HG03103 (cell line): ENCODE data around the gene SPESP1.

Experiments
- ATAC-seq: cut with Tn5 transposase; IDR thresholded peaks from one replicate; pipeline ENCODE4 v1.9.1; 2021; ENCODE audit warnings: low read depth; ENCODE audit not compliant: unreplicated experiment

SPESP1 gene

DNA sequence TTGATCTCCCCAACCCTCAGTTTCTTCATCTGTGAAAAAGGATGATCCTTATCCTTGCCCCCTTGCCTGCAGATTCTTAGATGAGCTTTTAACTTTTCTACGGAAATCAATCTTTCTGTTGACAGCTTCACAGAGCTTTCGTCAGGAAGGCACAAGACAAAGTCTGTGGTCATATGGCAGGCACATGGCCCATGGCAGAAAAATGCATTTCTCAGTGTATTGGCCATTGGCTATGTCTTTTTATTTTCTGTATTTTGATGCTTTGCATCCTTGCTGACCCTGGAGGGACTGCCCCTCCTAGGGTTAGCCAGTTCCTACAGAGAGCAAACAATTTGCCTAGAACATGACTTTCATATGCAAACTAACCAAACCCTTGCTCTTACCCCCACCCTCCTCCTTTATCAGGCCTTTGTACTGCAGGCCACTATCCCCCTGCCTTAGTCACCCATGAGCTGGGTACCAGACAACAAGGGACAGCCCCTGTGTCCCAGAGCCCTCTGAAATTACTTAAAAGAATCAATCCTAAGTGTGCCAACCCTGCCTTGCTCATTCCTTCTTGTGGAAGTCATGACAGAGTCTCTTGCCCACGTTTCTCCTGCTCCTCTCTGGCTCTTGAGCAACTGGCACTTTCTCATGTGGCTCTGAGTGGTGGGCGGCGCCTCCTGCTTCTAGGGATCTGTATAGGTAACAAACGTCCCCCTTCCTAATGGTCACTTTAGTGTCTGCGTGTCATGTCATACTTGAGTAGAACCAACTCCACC, 60.1 kb downstream of the SPESP1 start:
- no peak for ATAC-seq

DNA sequence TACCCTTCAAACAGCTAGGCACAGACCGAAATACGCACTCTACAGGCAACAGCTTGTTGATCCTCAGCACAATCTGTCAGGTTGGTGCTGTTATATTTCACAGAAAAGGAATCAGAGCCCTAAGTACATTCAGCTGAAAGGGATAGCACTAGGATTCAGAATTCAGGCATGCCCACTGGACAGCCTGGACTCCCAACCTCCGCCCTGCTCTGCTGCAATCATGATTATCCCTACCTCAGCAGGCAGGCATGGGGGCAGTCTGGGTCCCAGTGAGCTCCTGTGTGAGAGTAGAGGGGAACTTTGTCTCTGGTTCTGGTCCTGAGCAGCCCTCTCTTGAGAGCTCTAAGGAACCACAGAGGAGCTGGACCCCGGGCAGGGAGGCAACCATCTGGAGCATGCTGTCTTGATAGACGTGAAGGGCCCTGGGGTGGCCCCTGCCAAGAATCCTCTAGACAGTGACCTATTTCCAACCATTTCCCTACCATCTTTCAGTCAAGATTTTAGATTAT, 60.7 kb downstream of the SPESP1 start:
- no peak for ATAC-seq

DNA sequence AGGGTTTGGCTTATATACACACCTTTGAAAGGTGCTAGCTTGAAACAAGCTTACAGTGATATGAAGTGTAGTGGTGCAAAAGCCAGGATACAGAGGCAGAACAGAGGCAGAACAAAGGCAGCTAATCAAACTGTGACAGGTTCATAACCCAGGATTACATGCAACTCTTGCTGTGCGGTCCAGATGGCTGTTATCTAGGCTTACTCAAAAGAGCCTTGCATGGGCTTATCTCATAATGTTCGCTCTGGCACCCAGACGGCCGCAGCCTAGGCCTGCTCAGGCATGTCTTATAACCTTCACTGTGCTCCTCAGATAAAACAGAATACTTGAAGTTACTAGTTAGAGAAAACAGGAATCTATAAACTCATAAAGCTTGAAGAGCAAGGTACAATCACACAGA, 61.4 kb downstream of the SPESP1 start:
- no peak for ATAC-seq

DNA sequence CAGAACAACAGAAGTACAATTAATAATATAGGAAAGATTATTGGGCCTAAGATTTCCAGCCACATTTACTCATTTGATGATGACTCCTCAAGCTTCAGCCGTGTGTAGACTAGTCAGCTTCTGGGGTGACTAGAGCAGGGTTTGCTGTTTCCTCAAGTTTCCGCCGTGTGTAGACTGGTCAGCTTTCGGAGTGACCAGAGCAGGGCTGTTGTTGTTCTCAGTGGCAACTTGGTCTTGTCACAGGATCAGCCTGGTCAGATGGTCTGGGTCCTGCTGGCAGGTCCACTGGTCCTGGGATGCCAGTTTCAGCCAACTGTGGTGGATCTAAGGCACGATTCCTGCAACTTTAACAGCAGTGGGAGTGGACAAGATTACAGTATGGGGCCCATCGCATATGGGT, 62.4 kb downstream of the SPESP1 start:
- ATAC-seq, result no peak

DNA sequence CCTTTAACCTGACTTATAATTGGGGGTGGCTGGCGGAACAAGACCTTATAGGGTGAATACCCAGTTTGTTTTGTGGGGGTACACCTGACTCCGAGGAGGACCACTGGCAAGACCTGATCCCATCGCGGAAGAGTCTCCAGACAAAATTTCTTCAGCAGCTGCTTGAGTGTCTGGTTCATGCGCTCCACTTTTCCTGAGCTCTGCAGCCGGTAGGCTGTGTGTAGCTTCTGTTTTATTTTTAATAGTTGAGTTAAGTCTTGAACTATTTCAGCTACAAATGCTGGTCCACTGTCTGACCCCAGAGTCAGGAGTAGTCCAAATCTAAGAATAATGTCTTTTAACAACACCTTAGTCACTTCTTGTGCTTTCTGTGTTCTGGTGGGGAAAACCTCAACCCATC, 63.0 kb downstream of the SPESP1 start:
- no peak for ATAC-seq

DNA sequence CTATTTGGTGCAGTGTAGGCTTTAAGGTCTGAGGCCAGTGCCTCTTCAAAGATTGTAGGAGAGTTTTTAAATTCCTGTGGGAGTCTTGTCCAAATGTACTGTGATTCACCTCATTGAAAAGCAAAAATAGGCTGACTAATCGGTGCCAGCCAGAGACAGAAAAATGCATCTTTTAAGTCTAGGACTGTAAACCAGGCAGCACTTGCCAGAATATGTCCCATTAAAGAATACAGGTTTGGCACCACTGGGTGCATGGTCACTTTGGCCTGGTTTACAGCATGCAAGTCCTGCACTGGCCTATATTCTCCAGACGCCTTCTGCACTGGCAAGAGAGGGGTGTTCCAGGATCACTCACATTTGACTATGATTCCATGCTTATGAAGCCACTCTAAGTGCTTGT, 63.8 kb downstream of the SPESP1 start:
- ATAC-seq, result no peak

DNA sequence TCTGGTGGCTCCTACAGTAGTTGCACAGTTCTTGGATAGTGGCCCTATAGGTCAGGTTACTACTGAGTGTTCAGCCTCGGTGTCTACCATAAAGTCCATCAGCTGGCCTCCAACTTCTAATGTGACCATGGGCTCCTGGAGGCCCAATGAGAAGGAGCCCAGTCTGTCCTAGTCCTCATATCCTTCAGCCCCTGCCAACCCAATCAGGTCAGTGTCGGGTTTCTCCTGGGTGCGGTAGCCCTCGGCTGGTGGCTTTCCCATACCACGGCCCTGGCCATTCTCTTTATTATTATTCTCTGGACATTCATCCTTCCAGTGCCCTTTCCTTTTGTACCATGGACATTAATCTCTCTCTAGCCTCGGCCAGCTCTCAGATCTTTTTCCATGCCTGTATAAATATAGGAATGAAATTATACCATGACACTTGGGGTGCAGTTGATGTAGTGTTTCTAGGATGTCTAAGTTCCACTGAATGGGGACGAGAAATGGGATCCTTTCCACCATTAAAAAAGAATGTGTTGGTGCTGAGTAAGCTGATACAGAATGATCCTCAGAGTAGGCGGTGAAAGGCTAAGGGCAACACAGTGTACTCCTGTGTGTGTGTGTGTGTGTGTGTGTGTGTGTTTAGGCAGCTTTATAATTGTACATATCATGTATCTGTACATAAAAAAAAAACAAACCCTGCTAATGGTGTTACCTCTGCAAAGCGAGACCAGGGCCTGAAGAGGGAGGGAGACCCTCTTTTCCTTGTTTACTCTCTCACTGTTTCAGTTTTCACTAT, 64.8 kb downstream of the SPESP1 start:
- no peak for ATAC-seq
